SKM-1 treated with dmso at 0.1 percent for 144 hours (cell line): ENCODE measurements around the gene MN1.

Experiments
- DNase-seq: peaks from one replicate; lab custom pipeline; 2025; ENCODE audit not compliant: unreplicated experiment; lab: John Stamatoyannopoulos, UW

MN1 gene

GRCh38 chr22:27827604-27828587, 26.3 kb upstream of the MN1 start:
- no peak for DNase-seq

GRCh38 chr22:27825174-27825573, 23.6 kb upstream of the MN1 start:
- no peak for DNase-seq

GRCh38 chr22:27823221-27823620, 21.7 kb upstream of the MN1 start:
- no peak for DNase-seq

- no peak for DNase-seq
Observed at GRCh38 chr22:27820896-27821866, 19.6 kb upstream of the MN1 start.

GRCh38 chr22:27816552-27816951, 15.0 kb upstream of the MN1 start:
- DNase-seq = no peak

- no peak for DNase-seq
Observed at GRCh38 chr22:27815826-27816530, 14.4 kb upstream of the MN1 start.

- DNase-seq = no peak
Observed at GRCh38 chr22:27814993-27815392, 13.4 kb upstream of the MN1 start.

GRCh38 chr22:27811778-27812177, 10.2 kb upstream of the MN1 start:
- no peak for DNase-seq

- no peak for DNase-seq
Observed at GRCh38 chr22:27810609-27811151, 9.1 kb upstream of the MN1 start.

GRCh38 chr22:27809700-27810608, 8.4 kb upstream of the MN1 start:
- DNase-seq = no peak

GRCh38 chr22:27809226-27809603, 7.7 kb upstream of the MN1 start:
- no peak for DNase-seq

- DNase-seq = no peak
Observed at GRCh38 chr22:27808451-27809225, 7.1 kb upstream of the MN1 start.

- DNase-seq = no peak
Observed at GRCh38 chr22:27805841-27806240, 4.3 kb upstream of the MN1 start.

- DNase-seq = peak; percentile 44
Observed at GRCh38 chr22:27804470-27805297, 3.1 kb upstream of the MN1 start.

- no peak for DNase-seq
Observed at GRCh38 chr22:27803841-27804415, 2.4 kb upstream of the MN1 start.

- DNase-seq = no peak
Observed at GRCh38 chr22:27802346-27803073, 954 bp upstream of the MN1 start.

- no peak for DNase-seq
Observed at GRCh38 chr22:27801202-27801615, 347 bp downstream of the MN1 start.
